ENCODE data around the gene PLCB1. TPM values are rescaled to one million over a fixed set of nuclear protein-coding genes. Genes with fewer than 3 reads are reported as not detected.

Gene PLCB1
- total and polyA plus RNA-seq, 10 of the 15 experiments (the other 5 are each of a cell fraction or from before 2014, with no cell fraction given), result 0.05 to 5.3 (median 0.17) TPM; not detected in 1

GRCh38 chr20:8647961-8648441 is 515.9 kb downstream of the PLCB1 start (continued):
- TF ChIP-seq BCLAF1 (IDR thresholded peaks at IDR 0.05), result no peak

- Histone ChIP-seq H3K9ac (ENCODE audit: control insufficient read depth, insufficient read depth, low read length) (no peak overlapping the region), H3K27me3 (replicated peaks in 1 of 2; ENCODE audit: control insufficient read depth in 2 of 2, insufficient read depth in 2 of 2, low read length in 1 of 2) (no peaks in the 10 kb centered on the region), H3K27ac (ENCODE audit: control insufficient read depth, insufficient read depth) (no peak overlapping the region), H3K4me3 (no peak overlapping the region), H3K79me2 (ENCODE audit: control insufficient read depth, insufficient read depth, low read length) (no peaks in the 10 kb centered on the region), H3K9me3 (replicated peaks; ENCODE audit: control insufficient read depth, insufficient read depth, low read length) (no peaks in the 10 kb centered on the region), H4K20me1 (ENCODE audit: control insufficient read depth, insufficient read depth) (no peaks in the 10 kb centered on the region), H3K36me3 (ENCODE audit: control insufficient read depth in 2 of 2, insufficient read depth in 2 of 2, low read length in 1 of 2) (no peaks in the 10 kb centered on the region), H3K4me1 (ENCODE audit: control insufficient read depth, insufficient read depth, low read length) (no peaks in the 10 kb centered on the region), H2AFZ (ENCODE audit: control insufficient read depth, low read depth, low read length) (no peak overlapping the region), H3K4me2 (ENCODE audit: control insufficient read depth, insufficient read depth) (no peak overlapping the region)
- ATAC-seq (no peak), FAIRE-seq (no peak), DNase-seq (ENCODE audit: low read depth, low spot score) (no peak)
- BruUV-seq (replicated peaks), result no TSS peak
- ChIA-PET CTCF (no interaction called here), SMC1A (ENCODE audit: uncharacterized antibody, unreplicated experiment) (no interaction called here), POLR2A (no interaction called here), RAD21 (ENCODE audit: unreplicated experiment) (no interaction called here)
- WGBS (ENCODE audit: insufficient coverage, insufficient replicate concordance, low lambda C conversion rate, missing lambda C conversion rate), result 13% methylated on average over 2 of the region's 2 CpGs
- in situ Hi-C loops (cut with MboI) (no loop called here), intact Hi-C loops (cut with micrococcal nuclease; ENCODE audit: unreplicated experiment) (no loop called here)
- TF ChIP-seq SREBF2 (IDR thresholded peaks at IDR 0.05; ENCODE audit: low read length), result no peak
Observed at GRCh38 chr20:8648466-8648865, 516.4 kb downstream of the PLCB1 start.

- in situ Hi-C loops (cut with MboI) (no loop called here), intact Hi-C loops (cut with micrococcal nuclease; ENCODE audit: unreplicated experiment) (no loop called here)
- Histone ChIP-seq H3K9ac (ENCODE audit: control insufficient read depth, insufficient read depth, low read length) (no peak overlapping the region), H3K27me3 (replicated peaks in 1 of 2; ENCODE audit: control insufficient read depth in 2 of 2, insufficient read depth in 2 of 2, low read length in 1 of 2) (no peaks in the 10 kb centered on the region; a peak in 1 of 4 replicates), H3K27ac (ENCODE audit: control insufficient read depth, insufficient read depth) (no peak overlapping the region), H3K4me3 (no peak overlapping the region), H2AFZ (ENCODE audit: control insufficient read depth, low read depth, low read length) (no peak overlapping the region), H3K9me3 (replicated peaks; ENCODE audit: control insufficient read depth, insufficient read depth, low read length) (no peaks in the 10 kb centered on the region), H3K4me1 (ENCODE audit: control insufficient read depth, insufficient read depth, low read length) (no peaks in the 10 kb centered on the region), H3K36me3 (ENCODE audit: control insufficient read depth in 2 of 2, insufficient read depth in 2 of 2, low read length in 1 of 2) (no peaks in the 10 kb centered on the region), H4K20me1 (ENCODE audit: control insufficient read depth, insufficient read depth) (no peaks in the 10 kb centered on the region), H3K79me2 (ENCODE audit: control insufficient read depth, insufficient read depth, low read length) (no peaks in the 10 kb centered on the region), H3K4me2 (ENCODE audit: control insufficient read depth, insufficient read depth) (no peak overlapping the region)
- ATAC-seq (no peak), DNase-seq (ENCODE audit: low read depth, low spot score) (no peak), FAIRE-seq (no peak)
- 64% methylated on average over 3 of the region's 3 CpGs for WGBS (ENCODE audit: insufficient coverage, insufficient replicate concordance, low lambda C conversion rate, missing lambda C conversion rate)
- ChIA-PET RAD21 (ENCODE audit: unreplicated experiment) (no interaction called here), CTCF (no interaction called here), SMC1A (ENCODE audit: uncharacterized antibody, unreplicated experiment) (interaction anchor here (0.7 kb wide), 1 partner anchor 96 kb away, joined by 3 read pairs; no protein-coding TSS in a partner anchor), POLR2A (no interaction called here)
- TF ChIP-seq MXI1 (IDR thresholded peaks at IDR 0.05; ENCODE audit: low read depth, low read length), result no peak
- no peak for TF ChIP-seq TCF12 (IDR thresholded peaks at IDR 0.05; ENCODE audit: low read depth, low read length)
- TF ChIP-seq RFX5 (IDR thresholded peaks at IDR 0.05; ENCODE audit: low read depth, low read length), result no peak
- no peak for TF ChIP-seq ZNF274 (IDR thresholded peaks at IDR 0.05; ENCODE audit: insufficient read depth, insufficient read length)
- TF ChIP-seq MYC (IDR thresholded peaks at IDR 0.05; ENCODE audit: insufficient read depth, insufficient read length, insufficient replicate concordance, low read length, severe bottlenecking), result no peak
- TF ChIP-seq NR2F1 (conservative IDR thresholded peaks at IDR 0.05), result no peak
- TF ChIP-seq ATF2 (IDR thresholded peaks at IDR 0.05; ENCODE audit: low read length), result no peak
- no TSS peak for BruUV-seq (replicated peaks)
Observed at GRCh38 chr20:8652396-8652795, 520.3 kb downstream of the PLCB1 start.
